MCF 10A (cell line): ENCODE results near the gene ALG2. TPM values are rescaled to one million over a fixed set of nuclear protein-coding genes. Genes with fewer than 3 reads are reported as not detected.

Experiments used
- BruUV-seq: library from RNA; stranded (reverse); fragments of 400-500 nt; replicated peaks from 2 replicates; lab custom pipeline; 2021; lab: Mats Ljungman, UMichigan
- CTCF ChIA-PET: fragments of 300-600 bp; sonication (Branson Sonifier 250); formaldehyde crosslinking; extraction: SDS; loops from one replicate; lab custom pipeline; 2021; ENCODE audit warnings: antibody characterized with exemption, inconsistent platforms; lab: Yijun Ruan, JAX
- POLR2A ChIA-PET: fragments of 300-600, 350-650 bp; sonication (Branson Sonifier 250); formaldehyde crosslinking; extraction: SDS; loops from one replicate; lab custom pipeline; 2020; ENCODE audit warnings: antibody characterized with exemption, inconsistent platforms; lab: Yijun Ruan, JAX
- DNase-seq: peaks from one replicate; pipeline ENCODE4 v3.0.0-alpha.2; 2018; ENCODE audit not compliant: unreplicated experiment
- H3K27ac Mint-ChIP-seq: one replicate; pipeline ENCODE4 v1.8.0; 2022; ENCODE audit warnings: mild to moderate bottlenecking, low read depth, mixed read lengths; ENCODE audit not compliant: unreplicated experiment
- H3K27me3 Mint-ChIP-seq: one replicate; pipeline ENCODE4 v1.8.0; 2022; ENCODE audit warnings: mixed read lengths; ENCODE audit not compliant: insufficient read depth, unreplicated experiment
- H3K36me3 Mint-ChIP-seq: one replicate; pipeline ENCODE4 v1.8.0; 2022; ENCODE audit warnings: mild to moderate bottlenecking, moderate library complexity, mixed read lengths; ENCODE audit not compliant: insufficient read depth, unreplicated experiment
- H3K4me1 Mint-ChIP-seq: one replicate; pipeline ENCODE4 v1.8.0; 2022; ENCODE audit warnings: mixed read lengths; ENCODE audit not compliant: insufficient read depth, unreplicated experiment
- H3K4me3 Mint-ChIP-seq: one replicate; pipeline ENCODE4 v1.8.0; 2022; ENCODE audit warnings: mild to moderate bottlenecking, moderate library complexity, mixed read lengths; ENCODE audit not compliant: unreplicated experiment
- H3K9me3 Mint-ChIP-seq: one replicate; pipeline ENCODE4 v1.8.0; 2022; ENCODE audit warnings: mixed read lengths; ENCODE audit not compliant: unreplicated experiment
- CTCF ChIP-seq: fragments of 200-600 bp; IDR thresholded peaks from one replicate; pipeline ENCODE4 v1.8.0; 2022; ENCODE audit warnings: antibody characterized with exemption, mild to moderate bottlenecking; ENCODE audit not compliant: unreplicated experiment
- intact Hi-C: fragments of 100-400 bp; cut with micrococcal nuclease; formaldehyde crosslinking; loops from 2 replicates; pipeline ENCODE4 v1.14.1; 2022
- total RNA-seq: library from RNA; stranded (reverse); gene quantifications from 2 replicates; pipeline ENCODE4 v1.2.3, GENCODE V29; 2022

The ALG2 gene
- total RNA-seq, 1 experiment from 2014 or later, result 54.7 TPM

GRCh38 chr9:99171225-99172123, 50.3 kb downstream of the ALG2 start:
- no peaks in the 10 kb centered on the region for H3K36me3 Mint-ChIP-seq
- H3K4me1 Mint-ChIP-seq, result peaks cover 6% of the 10 kb centered on the region
- no peak for DNase-seq
- H3K9me3 Mint-ChIP-seq, result no peaks in the 10 kb centered on the region
- H3K4me3 Mint-ChIP-seq, result no peak overlapping the region
- no TSS peak for BruUV-seq
- intact Hi-C loops, result no loop called here
- H3K27ac Mint-ChIP-seq, result no peak overlapping the region
- no peak for TF ChIP-seq CTCF
- H3K27me3 Mint-ChIP-seq, result peaks cover 27% of the 10 kb centered on the region
- POLR2A ChIA-PET, result no interaction called here
- CTCF ChIA-PET, result interaction anchor here (0.6 to 3.0 kb wide), 6 partner anchors 8 to 172 kb away, joined by 3 to 21 read pairs (median 6); no protein-coding TSS in a partner anchor

- no peak overlapping the region for H3K27ac Mint-ChIP-seq
- POLR2A ChIA-PET, result no interaction called here
Measured at GRCh38 chr9:99169982-99170761, 51.6 kb downstream of the ALG2 start.

GRCh38 chr9:99169086-99169485, 52.7 kb downstream of the ALG2 start:
- intact Hi-C loops, result no loop called here

More at GRCh38 chr9:99169982-99170761, 51.6 kb downstream of the ALG2 start:
- Mint-ChIP-seq H3K36me3 (no peaks in the 10 kb centered on the region), H3K27me3 (peaks cover 27% of the 10 kb centered on the region), H3K9me3 (no peaks in the 10 kb centered on the region), H3K4me3 (no peak overlapping the region), H3K4me1 (peaks cover 6% of the 10 kb centered on the region)
- CTCF ChIA-PET, result interaction anchor here (0.6 kb wide), 1 partner anchor 10 kb away, joined by 3 read pairs; no protein-coding TSS in a partner anchor
- no peak for TF ChIP-seq CTCF
- intact Hi-C loops, result no loop called here
- DNase-seq, result no peak
- BruUV-seq, result no TSS peak

More at GRCh38 chr9:99169086-99169485, 52.7 kb downstream of the ALG2 start:
- no peak for DNase-seq
- BruUV-seq, result no TSS peak
- H3K27ac Mint-ChIP-seq, result no peak overlapping the region
- no peaks in the 10 kb centered on the region for H3K9me3 Mint-ChIP-seq
- ChIA-PET POLR2A (no interaction called here), CTCF (no interaction called here)
- H3K4me1 Mint-ChIP-seq, result peaks cover 1% of the 10 kb centered on the region
- H3K4me3 Mint-ChIP-seq, result no peak overlapping the region
- H3K27me3 Mint-ChIP-seq, result peaks cover 27% of the 10 kb centered on the region
- no peak for TF ChIP-seq CTCF
- H3K36me3 Mint-ChIP-seq, result no peaks in the 10 kb centered on the region
